HCT116 (cell line): ENCODE measurements around the gene BMAL1. TPM values are rescaled to one million over a fixed set of nuclear protein-coding genes. Genes with fewer than 3 reads are reported as not detected.

Source experiments
- ATAC-seq: fragments of 200-7000 bp; cut with Tn5 transposase; 2 replicates; pipeline ENCODE4 v1.9.1; 2020; ENCODE audit warnings: mild to moderate bottlenecking, moderate library complexity
- BruUV-seq: library from RNA; stranded (reverse); fragments of 400-500 nt; replicated peaks from 2 replicates; lab custom pipeline; 2021; lab: Mats Ljungman, UMichigan
- CTCF ChIA-PET: fragments of 300-600 bp; sonication (Branson Sonifier 250); formaldehyde crosslinking; loops from one replicate; lab custom pipeline; 2021; ENCODE audit warnings: antibody characterized with exemption; lab: Charles Lee
- POLR2A ChIA-PET: fragments of 300-600, 350-600 bp; sonication (Branson Sonifier 250); formaldehyde crosslinking; loops from one replicate; lab custom pipeline; 2021; ENCODE audit warnings: antibody characterized with exemption; lab: Charles Lee
- RAD21 ChIA-PET, 2 experiments: fragments of 300-600 bp; sonication (Branson Sonifier 250); formaldehyde crosslinking; loops; one replicate each; lab custom pipeline; 2023; ENCODE audit warnings: low total read pairs in 2 of 2; ENCODE audit not compliant: uncharacterized antibody in 2 of 2, unreplicated experiment in 2 of 2, low non-redundant PET in 1 of 2; lab: Charles Lee
- DNase-seq: peaks from one replicate; pipeline ENCODE4 v3.0.0-alpha.2; 2010; ENCODE audit warnings: low read depth, low spot score
- H2AFZ ChIP-seq: fragments of 200-600 bp; shearing (Covaris generic), sonication (generic); 2 replicates; pipeline ENCODE4 v1.6.1; 2017; ENCODE audit warnings: low read depth, mixed run types, mixed read lengths, antibody characterized with exemption, low read length; ENCODE audit not compliant: poor library complexity, severe bottlenecking
- H3K27ac ChIP-seq: 2 replicates; pipeline ENCODE4 v1.5.1; 2012; ENCODE audit warnings: low read depth, low read length
- H3K27me3 ChIP-seq: fragments of 200-600 bp; sonication (generic); 2 replicates; pipeline ENCODE4 v1.6.1; 2016; ENCODE audit warnings: mixed run types, low read length, mixed read lengths; ENCODE audit not compliant: insufficient read depth
- H3K36me3 ChIP-seq, 2 experiments: fragments of 200-500 bp in 1 of 2; fragments of 200-600 bp in 1 of 2; sonication (Bioruptor generic) in 1 of 2; sonication (generic) in 1 of 2; 2 replicates each; pipeline versions ENCODE4 v1.5.1 to v1.6.1; 2014 to 2016; ENCODE audit warnings: low read length in 2 of 2, inconsistent platforms in 1 of 2, mixed read lengths in 1 of 2, mixed run types in 1 of 2; ENCODE audit not compliant: insufficient read depth in 2 of 2, control insufficient read depth in 1 of 2
- H3K4me1 ChIP-seq, 2 experiments: fragments of 200-600 bp in 1 of 2; sonication (generic) in 1 of 2; 2 replicates each; pipeline versions ENCODE4 v1.5.1 to v1.6.1; 2012 to 2017; ENCODE audit warnings: low read length in 2 of 2, inconsistent platforms in 1 of 2, mild to moderate bottlenecking in 1 of 2, mixed read lengths in 1 of 2, mixed run types in 1 of 2, moderate library complexity in 1 of 2; ENCODE audit not compliant: insufficient read depth in 2 of 2, control insufficient read depth in 1 of 2
- H3K4me2 ChIP-seq: fragments of 200-600 bp; sonication (generic); 2 replicates; pipeline ENCODE4 v1.6.1; 2017; ENCODE audit warnings: mixed run types, low read length, mixed read lengths
- H3K4me3 ChIP-seq, 2 experiments: fragments of 200-600 bp in 1 of 2; sonication (generic) in 1 of 2; replicated peaks in 1 of 2; 2 replicates each; pipeline ENCODE4 v1.5.1; 2011 to 2016; ENCODE audit warnings: low read length in 2 of 2, control low read depth in 1 of 2, low read depth in 1 of 2, mild to moderate bottlenecking in 1 of 2, mixed read lengths in 1 of 2, mixed run types in 1 of 2
- H3K79me2 ChIP-seq: fragments of 200-600 bp; sonication (generic); 2 replicates; pipeline ENCODE4 v1.6.1; 2017; ENCODE audit warnings: mild to moderate bottlenecking, mixed run types, low read length, moderate library complexity, mixed read lengths; ENCODE audit not compliant: insufficient read depth
- H3K9ac ChIP-seq: fragments of 200-600 bp; sonication (generic); 2 replicates; pipeline ENCODE4 v1.6.1; 2016; ENCODE audit warnings: low read length, mixed read lengths
- H3K9me2 ChIP-seq: fragments of 200-600 bp; sonication (generic), shearing (Covaris generic); 2 replicates; pipeline ENCODE4 v1.6.1; 2017; ENCODE audit warnings: mixed run types, mild to moderate bottlenecking, moderate library complexity; ENCODE audit not compliant: insufficient read depth
- H3K9me3 ChIP-seq, 2 experiments: fragments of 200-500 bp in 1 of 2; fragments of 200-600 bp in 1 of 2; sonication (Bioruptor generic) in 1 of 2; sonication (generic) in 1 of 2; 2 replicates each; pipeline ENCODE4 v1.6.1; 2014 to 2017; ENCODE audit warnings: low read length in 2 of 2, mixed read lengths in 2 of 2, inconsistent platforms in 1 of 2, low read depth in 1 of 2, mild to moderate bottlenecking in 1 of 2, mixed run types in 1 of 2, moderate library complexity in 1 of 2; ENCODE audit not compliant: control insufficient read depth in 1 of 2, insufficient read depth in 1 of 2
- H4K20me1 ChIP-seq: fragments of 200-600 bp; sonication (generic), shearing (Covaris generic); 2 replicates; pipeline ENCODE4 v1.6.1; 2017; ENCODE audit warnings: mixed run types, mild to moderate bottlenecking, moderate library complexity; ENCODE audit not compliant: insufficient read depth
- CEBPB ChIP-seq: IDR thresholded peaks from 2 replicates; pipeline ENCODE4 v1.6.1; 2012; ENCODE audit warnings: low read depth
- ELF1 ChIP-seq: IDR thresholded peaks from 2 replicates; pipeline ENCODE4 v1.6.1; 2012; ENCODE audit warnings: low read depth, borderline replicate concordance
- EZH2 ChIP-seq: fragments of 200-600 bp; sonication (generic); IDR thresholded peaks from 2 replicates; pipeline ENCODE4 v1.6.1; 2017; ENCODE audit warnings: antibody characterized with exemption, mixed run types
- EZH2phosphoT487 ChIP-seq: fragments of 200-600 bp; IDR thresholded peaks from 2 replicates; pipeline ENCODE4 v1.6.1; 2018; ENCODE audit warnings: antibody characterized with exemption, borderline replicate concordance
- FOSL1 ChIP-seq: IDR thresholded peaks from 2 replicates; pipeline ENCODE4 v1.6.1; 2012; ENCODE audit warnings: low read depth
- JUND ChIP-seq: IDR thresholded peaks from 2 replicates; pipeline ENCODE4 v1.6.1; 2012
- POLR2A ChIP-seq: IDR thresholded peaks from 2 replicates; pipeline ENCODE4 v1.7.0; 2011; ENCODE audit warnings: borderline replicate concordance; ENCODE audit not compliant: insufficient read depth, insufficient read length; ENCODE audit errors: extremely low read depth
- POLR2AphosphoS5 ChIP-seq: IDR thresholded peaks from 2 replicates; pipeline ENCODE4 v1.6.1; 2011; ENCODE audit warnings: mild to moderate bottlenecking, low read depth, low read length, moderate library complexity
- SP1 ChIP-seq: IDR thresholded peaks from 2 replicates; pipeline ENCODE4 v1.6.1; 2012; ENCODE audit warnings: low read depth
- SRF ChIP-seq: IDR thresholded peaks from 2 replicates; pipeline ENCODE4 v1.6.1; 2012; ENCODE audit warnings: low read depth
- TCF7L2 ChIP-seq: IDR thresholded peaks from 2 replicates; pipeline ENCODE4 v1.7.0; 2011; ENCODE audit warnings: borderline replicate concordance, inconsistent platforms; ENCODE audit not compliant: insufficient read depth, insufficient read length; ENCODE audit errors: extremely low read depth
- intact Hi-C: fragments of 100-400 bp; cut with micrococcal nuclease; formaldehyde crosslinking; loops from 2 replicates; pipeline ENCODE4 v1.10.0; 2022
- total RNA-seq: library from RNA; stranded (reverse); gene quantifications from one replicate; pipeline ENCODE4 v1.2.1, GENCODE V29; 2021; ENCODE audit not compliant: unreplicated experiment
- TF ChIP-seq, protein P1 (sequence below): IDR thresholded peaks from 2 replicates; pipeline ENCODE4 v1.6.1; 2012

The BMAL1 gene
- total RNA-seq, 1 experiment from 2014 or later, result 17.6 TPM

DNA sequence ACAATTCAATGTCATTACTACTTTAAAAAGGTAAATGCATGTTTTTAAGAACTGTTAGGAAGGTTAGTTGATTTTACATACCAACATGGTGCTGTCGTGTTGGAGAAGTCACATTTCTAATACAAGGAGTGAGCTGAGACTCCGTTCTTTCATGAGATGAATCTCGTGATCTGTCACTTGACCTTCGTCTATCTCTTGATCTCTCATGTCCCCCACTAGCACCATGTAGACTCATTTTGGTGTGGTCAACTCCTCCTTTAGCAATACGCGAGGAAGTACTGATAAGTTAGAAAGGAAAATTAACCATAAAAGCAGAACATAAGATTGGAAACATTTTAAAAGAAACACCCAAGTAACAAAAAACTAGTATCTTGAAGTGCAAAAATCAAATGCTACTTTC is 144.0 kb downstream of the BMAL1 start:
- RAD21 ChIA-PET, result no interaction called here
- no peak overlapping the region for H3K4me3 ChIP-seq
- H3K4me2 ChIP-seq, result no peak overlapping the region
- no peaks in the 10 kb centered on the region for H3K9me2 ChIP-seq
- DNase-seq, result no peak
- TF ChIP-seq EZH2phosphoT487, result no peak
- TF ChIP-seq SP1, result no peak
- TF ChIP-seq TCF7L2, result no peak
- TF ChIP-seq ELF1, result no peak
- no peak for TF ChIP-seq EZH2
- TF ChIP-seq JUND, result no peak
- TF ChIP-seq, all 23 proteins: peak for 0
- intact Hi-C loops, result no loop called here
- peaks cover 3% of the 10 kb centered on the region; the same call in 1 of the 2 replicates for H4K20me1 ChIP-seq
- H3K79me2 ChIP-seq, result no peaks in the 10 kb centered on the region
- BruUV-seq, result no TSS peak
- ATAC-seq, result no peak
- ChIA-PET POLR2A (no interaction called here), CTCF (no interaction called here)
- no peak overlapping the region for H3K9ac ChIP-seq
- H3K9me3 ChIP-seq, result no peaks in the 10 kb centered on the region
- H3K27me3 ChIP-seq, result no peaks in the 10 kb centered on the region
- no peak overlapping the region for H2AFZ ChIP-seq
- no peak overlapping the region for H3K27ac ChIP-seq
- H3K4me1 ChIP-seq, result no peaks in the 10 kb centered on the region
- H3K36me3 ChIP-seq, result no peaks in the 10 kb centered on the region

DNA sequence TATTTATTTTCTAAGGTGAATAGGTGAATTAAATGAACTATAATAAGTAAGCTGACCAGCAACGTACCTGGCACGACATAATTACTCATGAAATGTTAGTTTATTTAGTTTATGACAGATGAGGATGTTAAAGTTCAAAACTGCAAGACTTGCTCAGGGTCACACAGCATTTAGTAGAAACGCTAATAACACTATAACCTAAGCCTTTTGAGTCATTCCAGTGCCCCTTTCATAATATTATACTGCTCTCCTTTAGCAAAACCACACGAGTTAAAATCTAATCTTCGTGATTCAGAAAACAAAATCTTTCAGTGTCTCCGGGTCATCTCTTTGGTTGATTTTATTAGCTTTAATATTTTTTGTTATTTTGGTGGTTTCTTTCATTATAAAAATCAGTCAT is 145.8 kb downstream of the BMAL1 start:
- H3K9me2 ChIP-seq, result no peaks in the 10 kb centered on the region
- H3K9me3 ChIP-seq, result 0 out of 4 replicates have a peak, but pooled peaks cover 0 to 4% of the 10 kb centered on the region in 2 experiments
- DNase-seq (no peak), ATAC-seq (no peak)
- ChIA-PET POLR2A (no interaction called here), CTCF (no interaction called here), RAD21 (no interaction called here)
- BruUV-seq, result no TSS peak
- H3K27ac ChIP-seq, result no peak overlapping the region
- no peaks in the 10 kb centered on the region for H3K27me3 ChIP-seq
- H2AFZ ChIP-seq, result no peak overlapping the region
- H3K4me1 ChIP-seq, result no peaks in the 10 kb centered on the region
- no peaks in the 10 kb centered on the region for H4K20me1 ChIP-seq
- intact Hi-C loops, result no loop called here
- H3K36me3 ChIP-seq, result no peaks in the 10 kb centered on the region
- no peak overlapping the region for H3K4me3 ChIP-seq
- no peaks in the 10 kb centered on the region for H3K79me2 ChIP-seq
- TF ChIP-seq CEBPB, result no peak
- TF ChIP-seq, protein P1, sequence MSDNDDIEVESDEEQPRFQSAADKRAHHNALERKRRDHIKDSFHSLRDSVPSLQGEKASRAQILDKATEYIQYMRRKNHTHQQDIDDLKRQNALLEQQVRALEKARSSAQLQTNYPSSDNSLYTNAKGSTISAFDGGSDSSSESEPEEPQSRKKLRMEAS, result no peak
- no peak for TF ChIP-seq POLR2AphosphoS5
- no peak for TF ChIP-seq SP1
- TF ChIP-seq FOSL1, result no peak
- TF ChIP-seq POLR2A, result no peak
- no peak for TF ChIP-seq TCF7L2
- no peak for TF ChIP-seq SRF
- no peak for TF ChIP-seq EZH2phosphoT487
- no peak for TF ChIP-seq ELF1
- H3K4me2 ChIP-seq, result no peak overlapping the region
- H3K9ac ChIP-seq, result no peak overlapping the region
